Measurements from ENCODE around the gene CIDEA.
"Not testable (repeated sequence)": the region's sequence is repeated elsewhere in the genome, so short reads cannot be mapped to it uniquely, and the experiment has no call there.

Gene CIDEA

GRCh38 chr18:12231986-12232385, 22.2 kb upstream of the CIDEA start:
- no peak for TF ChIP-seq POLR2A (IDR thresholded peaks at IDR 0.05; ENCODE audit: low read depth, low read length)
- FAIRE-seq, result no peak
- DNase-seq (ENCODE audit: insufficient read length, low spot score), result no peak

- no peak for TF ChIP-seq POLR2A (IDR thresholded peaks at IDR 0.05; ENCODE audit: low read depth, low read length)
- FAIRE-seq (no peak), DNase-seq (ENCODE audit: insufficient read length, low spot score) (no peak)
Measured at GRCh38 chr18:12233378-12233777, 20.8 kb upstream of the CIDEA start.

- FAIRE-seq (no peak), DNase-seq (ENCODE audit: insufficient read length, low spot score) (no peak)
- TF ChIP-seq POLR2A (IDR thresholded peaks at IDR 0.05; ENCODE audit: low read depth, low read length), result no peak
Measured at GRCh38 chr18:12234451-12235190, 19.5 kb upstream of the CIDEA start.

- no peak for FAIRE-seq
- no peak for TF ChIP-seq POLR2A (IDR thresholded peaks at IDR 0.05; ENCODE audit: low read depth, low read length)
Measured at GRCh38 chr18:12236141-12236540, 18.0 kb upstream of the CIDEA start.

GRCh38 chr18:12236934-12237832, 17.0 kb upstream of the CIDEA start:
- FAIRE-seq, result no peak
- TF ChIP-seq POLR2A (IDR thresholded peaks at IDR 0.05; ENCODE audit: low read depth, low read length), result no peak
- peak; percentile 74 for DNase-seq (ENCODE audit: insufficient read length, low spot score)

More at GRCh38 chr18:12236141-12236540, 18.0 kb upstream of the CIDEA start:
- DNase-seq (ENCODE audit: insufficient read length, low spot score), result no peak

- FAIRE-seq (no peak), DNase-seq (ENCODE audit: insufficient read length, low spot score) (no peak)
- TF ChIP-seq POLR2A (IDR thresholded peaks at IDR 0.05; ENCODE audit: low read depth, low read length), result no peak
Measured at GRCh38 chr18:12238826-12239225, 15.3 kb upstream of the CIDEA start.

- no peak for FAIRE-seq
- TF ChIP-seq POLR2A (IDR thresholded peaks at IDR 0.05; ENCODE audit: low read depth, low read length), result no peak
- no peak for DNase-seq (ENCODE audit: insufficient read length, low spot score)
Measured at GRCh38 chr18:12239431-12239830, 14.7 kb upstream of the CIDEA start.

- no peak for TF ChIP-seq POLR2A (IDR thresholded peaks at IDR 0.05; ENCODE audit: low read depth, low read length)
- DNase-seq (ENCODE audit: insufficient read length, low spot score), result no peak
- no peak for FAIRE-seq
Measured at GRCh38 chr18:12242658-12243260, 11.4 kb upstream of the CIDEA start.

- not testable (repeated sequence) for FAIRE-seq; DNase-seq (ENCODE audit: insufficient read length, low spot score)
Measured at GRCh38 chr18:12243272-12243671, 10.9 kb upstream of the CIDEA start.

GRCh38 chr18:12245793-12246135, 8.4 kb upstream of the CIDEA start:
- no peak for DNase-seq (ENCODE audit: insufficient read length, low spot score)
- no peak for FAIRE-seq
- no peak for TF ChIP-seq POLR2A (IDR thresholded peaks at IDR 0.05; ENCODE audit: low read depth, low read length)

GRCh38 chr18:12246849-12247808, 7.0 kb upstream of the CIDEA start:
- DNase-seq (ENCODE audit: insufficient read length, low spot score) (no peak), FAIRE-seq (no peak)
- no peak for TF ChIP-seq POLR2A (IDR thresholded peaks at IDR 0.05; ENCODE audit: low read depth, low read length)

GRCh38 chr18:12247946-12248345, 6.2 kb upstream of the CIDEA start:
- FAIRE-seq (no peak), DNase-seq (ENCODE audit: insufficient read length, low spot score) (no peak)
- TF ChIP-seq POLR2A (IDR thresholded peaks at IDR 0.05; ENCODE audit: low read depth, low read length), result no peak

GRCh38 chr18:12248926-12249720, 5.0 kb upstream of the CIDEA start:
- FAIRE-seq (no peak), DNase-seq (ENCODE audit: insufficient read length, low spot score) (no peak)
- no peak for TF ChIP-seq POLR2A (IDR thresholded peaks at IDR 0.05; ENCODE audit: low read depth, low read length)
